GM21390 (cell line): ENCODE measurements around the gene DPF1.

Experiments
- ATAC-seq: cut with Tn5 transposase; IDR thresholded peaks from one replicate; pipeline ENCODE4 v1.9.1; 2021; ENCODE audit not compliant: unreplicated experiment

Gene DPF1

DNA sequence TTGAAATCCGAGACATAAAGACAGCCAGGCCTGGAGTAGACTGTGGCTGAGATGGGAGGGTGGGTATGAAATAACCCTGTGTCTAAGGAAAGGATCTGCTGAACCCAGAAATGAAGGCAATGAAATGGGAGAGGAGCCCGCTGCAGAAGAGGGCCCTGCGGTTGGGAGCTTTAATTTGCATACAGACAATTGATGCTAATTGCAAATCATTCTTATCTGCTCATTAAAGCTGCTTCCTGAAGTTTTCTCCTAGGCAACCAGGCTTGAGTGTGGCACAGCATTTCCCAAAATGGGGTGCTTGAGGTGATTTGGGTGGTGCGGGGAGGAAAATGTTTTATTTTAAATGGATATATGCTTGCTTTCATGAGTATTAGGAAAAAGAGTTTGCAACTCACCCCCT, 55.4 kb downstream of the DPF1 start:
- ATAC-seq: no peak

DNA sequence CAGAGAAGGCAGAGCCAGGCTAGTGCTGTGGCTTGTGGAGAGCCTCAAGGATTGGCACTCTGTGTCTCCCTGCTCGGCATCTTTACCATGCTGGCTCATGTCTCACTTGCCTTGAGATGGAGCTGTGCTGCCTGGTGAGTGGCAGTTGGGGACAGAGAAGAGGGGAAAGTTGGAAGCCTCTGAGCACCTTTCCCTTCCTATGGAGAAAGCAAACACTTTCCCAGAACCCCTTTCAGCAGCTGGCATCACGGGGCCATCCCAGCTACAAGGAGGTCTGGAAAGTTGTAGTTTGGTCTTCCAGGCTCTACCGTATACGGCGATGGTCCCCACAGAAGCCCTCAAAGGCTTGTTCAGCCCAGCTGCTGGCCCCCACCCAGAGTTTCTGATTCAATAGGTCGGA, 58.7 kb downstream of the DPF1 start:
- no peak for ATAC-seq

DNA sequence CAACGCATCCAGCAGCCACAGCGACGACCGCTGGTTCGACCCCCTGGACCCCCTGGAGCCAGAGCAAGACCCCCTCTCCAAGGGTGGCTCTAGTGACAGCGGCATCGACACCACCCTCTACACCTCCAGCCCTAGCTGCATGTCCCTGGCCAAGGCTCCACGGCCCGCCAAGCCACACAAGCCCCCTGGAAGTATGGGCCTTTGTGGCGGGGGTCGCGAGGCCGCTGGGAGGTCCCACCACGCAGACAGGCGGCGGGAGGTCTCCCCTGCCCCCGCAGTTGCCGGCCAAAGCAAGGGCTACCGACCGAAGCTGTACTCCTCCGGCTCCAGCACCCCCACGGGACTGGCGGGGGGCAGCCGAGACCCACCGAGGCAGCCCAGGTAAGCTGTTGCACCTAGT, 59.5 kb downstream of the DPF1 start:
- ATAC-seq: no peak

DNA sequence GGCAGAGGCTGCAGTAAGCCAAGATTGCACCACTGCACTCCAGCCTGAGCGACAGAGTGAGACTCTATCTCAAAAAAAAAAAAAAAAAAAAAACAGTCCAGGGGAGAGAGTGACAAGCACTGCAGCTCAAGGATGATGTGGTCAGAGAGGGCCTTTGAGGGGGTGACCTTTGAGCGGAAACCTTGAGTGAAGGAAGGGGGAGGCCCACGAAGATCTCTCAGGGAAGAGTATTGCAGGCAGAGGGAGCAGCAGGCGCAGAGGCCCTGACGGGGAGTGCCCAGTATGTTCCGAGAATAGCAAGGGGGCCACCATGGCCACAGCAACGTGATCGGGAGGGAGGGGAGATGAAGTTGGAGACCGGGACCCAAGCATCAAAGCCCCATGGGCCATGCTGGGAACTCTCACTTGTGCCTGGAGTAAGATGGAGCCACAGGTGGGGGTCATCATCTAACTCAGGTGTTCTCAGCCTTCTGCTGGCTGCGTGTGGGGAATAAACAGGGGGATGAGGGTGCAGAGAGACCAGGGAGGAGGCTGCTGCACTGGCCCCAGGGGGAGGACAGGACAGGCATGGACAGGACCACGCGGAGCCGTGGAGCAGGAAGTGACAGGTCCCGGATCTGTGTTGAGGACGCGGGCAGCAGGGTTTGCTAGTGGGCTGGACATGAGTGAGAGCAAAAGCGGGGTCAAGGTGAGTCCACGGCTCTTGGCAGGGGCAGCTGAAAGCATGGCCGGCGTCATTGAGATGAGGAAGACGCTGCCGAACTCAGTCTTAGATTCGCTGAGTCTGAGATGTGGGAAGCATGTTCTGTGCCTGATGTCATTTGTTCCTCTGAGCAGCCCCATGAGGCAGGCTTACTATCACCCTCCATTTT, 60.4 kb downstream of the DPF1 start:
- ATAC-seq: no peak

DNA sequence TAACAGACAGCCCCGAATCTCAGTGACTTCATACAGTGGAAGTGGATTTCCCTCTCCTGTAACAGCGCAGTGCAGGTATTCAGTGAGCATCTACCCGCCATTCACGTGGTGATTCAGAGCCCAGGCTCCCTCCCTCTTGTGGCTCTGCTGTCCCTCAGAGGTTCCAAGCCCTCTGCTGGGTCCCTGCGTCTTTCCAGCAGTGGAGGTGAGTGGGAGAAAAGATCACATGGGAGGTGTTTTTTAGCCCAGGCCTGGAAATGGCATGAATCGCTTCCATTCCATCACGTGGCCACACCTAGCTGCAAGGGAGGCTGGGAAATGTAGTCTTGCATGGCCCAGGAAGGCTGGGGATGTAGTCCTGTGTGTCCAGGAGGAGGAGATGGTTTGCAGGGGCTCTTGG, 61.4 kb downstream of the DPF1 start:
- no peak for ATAC-seq

DNA sequence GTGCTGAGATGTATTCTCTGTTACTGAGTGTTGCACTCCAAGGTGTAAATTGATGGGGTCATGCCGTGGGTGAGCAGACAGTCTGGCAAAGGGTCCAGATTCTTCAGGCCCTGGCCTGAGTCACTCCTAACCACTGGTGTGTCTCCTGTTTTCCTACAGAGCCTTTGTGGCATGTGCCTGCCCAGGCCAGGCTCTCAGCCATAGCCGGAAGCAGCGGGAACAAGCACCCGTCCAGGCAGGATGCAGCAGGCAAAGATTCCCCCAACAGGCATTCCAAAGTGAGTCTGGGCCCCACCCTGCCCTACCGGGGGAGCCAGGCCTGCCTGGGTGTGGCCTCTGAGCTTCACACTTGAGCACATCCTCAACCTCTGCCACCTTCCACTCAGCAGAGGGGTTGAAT, 61.9 kb downstream of the DPF1 start:
- no peak for ATAC-seq
